Thyroid gland (tissue), 4 donors: ENCODE results near the gene MUSTN1.

Experiments used
- CTCF ChIP-seq, 6 experiments: fragments of 200-600 bp in 3 of 6; fragments of 450-650 bp in 3 of 6; sonication (generic) in 3 of 6; IDR thresholded peaks; one replicate each; pipeline ENCODE4 v1.5.1; 2016 to 2019; ENCODE audit warnings: antibody characterized with exemption in 6 of 6, mild to moderate bottlenecking in 2 of 6, inconsistent platforms in 1 of 6, moderate library complexity in 1 of 6
- POLR2A ChIP-seq, 2 donors: fragments of 450-650 bp; IDR thresholded peaks; one replicate each; pipeline ENCODE4 v1.6.1; 2017; ENCODE audit warnings: antibody characterized with exemption in 2 of 2, mild to moderate bottlenecking in 2 of 2, moderate library complexity in 1 of 2

- TF ChIP-seq CTCF (IDR thresholded peaks at IDR 0.05) = no peak
- no peak for TF ChIP-seq POLR2A (IDR thresholded peaks at IDR 0.05)
Measured at GRCh38 chr3:52873433-52874159, 38.8 kb upstream of the MUSTN1 start.
